Liver (tissue), 9 donors: ENCODE data around the gene NPEPPS. TPM values are rescaled to one million over a fixed set of nuclear protein-coding genes. Genes with fewer than 3 reads are reported as not detected.

ENCODE experiments used
- DNase-seq: peaks from one replicate; pipeline ENCODE4 v3.0.0-alpha.2; 2017; ENCODE audit warnings: low spot score
- H3K27ac ChIP-seq, 2 donors: one replicate each; pipeline ENCODE4 v1.7.0; 2013; ENCODE audit warnings: inconsistent platforms in 2 of 2, low read length in 2 of 2, control low read depth in 1 of 2, low read depth in 1 of 2, mild to moderate bottlenecking in 1 of 2
- H3K27me3 ChIP-seq, 4 donors: one replicate each; pipeline versions ENCODE4 v1.6.1 to v1.7.0; 2013; ENCODE audit warnings: low read length in 3 of 4, inconsistent platforms in 1 of 4, mild to moderate bottlenecking in 1 of 4, moderate library complexity in 1 of 4; ENCODE audit not compliant: control insufficient read depth in 4 of 4, insufficient read depth in 4 of 4
- H3K36me3 ChIP-seq, 4 donors: one replicate each; pipeline versions ENCODE4 v1.6.1 to v1.7.0; 2013; ENCODE audit warnings: low read length in 3 of 4, mild to moderate bottlenecking in 3 of 4, low read depth in 1 of 4, moderate library complexity in 1 of 4; ENCODE audit not compliant: control insufficient read depth in 4 of 4, insufficient read depth in 3 of 4
- H3K4me1 ChIP-seq, 4 donors: one replicate each; pipeline versions ENCODE4 v1.6.1 to v1.7.0; 2013; ENCODE audit warnings: low read length in 3 of 4, mild to moderate bottlenecking in 3 of 4, moderate library complexity in 1 of 4; ENCODE audit not compliant: control insufficient read depth in 4 of 4, insufficient read depth in 4 of 4
- H3K4me3 ChIP-seq, 3 donors: one replicate each; pipeline versions ENCODE4 v1.6.1 to v1.7.0; 2013; ENCODE audit warnings: low read length in 3 of 3, control low read depth in 1 of 3, low read depth in 1 of 3, mild to moderate bottlenecking in 1 of 3
- H3K9ac ChIP-seq, 2 donors: one replicate each; pipeline ENCODE4 v1.7.0; 2013; ENCODE audit warnings: low read length in 2 of 2, mild to moderate bottlenecking in 2 of 2, moderate library complexity in 2 of 2, control low read depth in 1 of 2, low read depth in 1 of 2
- H3K9me3 ChIP-seq, 4 donors: one replicate each; pipeline versions ENCODE4 v1.6.1 to v1.7.0; 2013; ENCODE audit warnings: low read length in 3 of 4; ENCODE audit not compliant: control insufficient read depth in 4 of 4
- FOXA1 ChIP-seq: IDR thresholded peaks from 2 replicates; pipeline ENCODE4 v1.6.1; 2016; ENCODE audit warnings: antibody characterized with exemption
- GABPA ChIP-seq, 2 donors: IDR thresholded peaks in 1 of 2; conservative IDR thresholded peaks in 1 of 2; 2 replicates each; pipeline ENCODE4 v1.6.1; 2016; ENCODE audit warnings: antibody characterized with exemption in 2 of 2, mild to moderate bottlenecking in 1 of 2, moderate library complexity in 1 of 2
- HNF4A ChIP-seq, 2 donors: conservative IDR thresholded peaks; 2 replicates each; pipeline ENCODE4 v1.6.1; 2016; ENCODE audit warnings: antibody characterized with exemption in 2 of 2, mild to moderate bottlenecking in 2 of 2
- JUND ChIP-seq, 2 donors: IDR thresholded peaks; 2 replicates each; pipeline ENCODE4 v1.6.1; 2016; ENCODE audit warnings: antibody characterized with exemption in 2 of 2
- NR2F2 ChIP-seq: IDR thresholded peaks from 2 replicates; pipeline ENCODE4 v1.6.1; 2016; ENCODE audit warnings: antibody characterized with exemption
- RAD21 ChIP-seq, 2 donors: IDR thresholded peaks; 2 replicates each; pipeline ENCODE4 v1.6.1; 2016; ENCODE audit warnings: antibody characterized with exemption in 2 of 2, mild to moderate bottlenecking in 2 of 2
- SP1 ChIP-seq: IDR thresholded peaks from 2 replicates; pipeline ENCODE4 v1.6.1; 2018; ENCODE audit warnings: antibody characterized with exemption, mild to moderate bottlenecking
- YY1 ChIP-seq: IDR thresholded peaks from 2 replicates; pipeline ENCODE4 v1.6.1; 2016; ENCODE audit warnings: antibody characterized with exemption, mild to moderate bottlenecking
- WGBS: extraction: QIAGEN DNeasy Blood & Tissue Kit; methylation state at CpG from one replicate; pipeline ENCODE4 v1.1.7; 2013; 5-methylcytosine and 5-hydroxymethylcytosine counted together
- polyA plus RNA-seq, 2 donors: library from polyadenylated mRNA; stranded (reverse) in 1 of 2; unstranded in 1 of 2; fragments of 200-250 nt in 1 of 2; fragments of >200 nt in 1 of 2; fragmentation: Nextera tagmentation in 1 of 2; extraction: Ambion mirVana in 1 of 2; gene quantifications; one replicate each; pipeline versions ENCODE4 v1.2.1 to v1.2.3, GENCODE V29; 2013 to 2015
- total RNA-seq, 2 donors: library from RNA; depleted of rRNA; stranded (reverse); fragments of >200 nt; gene quantifications; one replicate each; pipeline ENCODE4 v1.2.3, GENCODE V29; 2014
- TF ChIP-seq, protein P1 (sequence below): IDR thresholded peaks from 2 replicates; pipeline ENCODE4 v1.6.1; 2016; ENCODE audit warnings: antibody characterized with exemption
- TF ChIP-seq, protein P2 (sequence below): fragments of 150-350 bp; IDR thresholded peaks from 2 replicates; pipeline ENCODE4 v1.5.1; 2017; ENCODE audit warnings: improper control_type of control experiment, low read depth, low read length; ENCODE audit not compliant: missing input control
- donor health status: healthy.
- donor health status: healthy.
- donor health status: healthy.
- donor health status: healthy.
- donor health status: healthy.

The NPEPPS gene
- total and polyA plus RNA-seq, 4 donors, result 12.0 to 61.9 (median 46.4) TPM

DNA sequence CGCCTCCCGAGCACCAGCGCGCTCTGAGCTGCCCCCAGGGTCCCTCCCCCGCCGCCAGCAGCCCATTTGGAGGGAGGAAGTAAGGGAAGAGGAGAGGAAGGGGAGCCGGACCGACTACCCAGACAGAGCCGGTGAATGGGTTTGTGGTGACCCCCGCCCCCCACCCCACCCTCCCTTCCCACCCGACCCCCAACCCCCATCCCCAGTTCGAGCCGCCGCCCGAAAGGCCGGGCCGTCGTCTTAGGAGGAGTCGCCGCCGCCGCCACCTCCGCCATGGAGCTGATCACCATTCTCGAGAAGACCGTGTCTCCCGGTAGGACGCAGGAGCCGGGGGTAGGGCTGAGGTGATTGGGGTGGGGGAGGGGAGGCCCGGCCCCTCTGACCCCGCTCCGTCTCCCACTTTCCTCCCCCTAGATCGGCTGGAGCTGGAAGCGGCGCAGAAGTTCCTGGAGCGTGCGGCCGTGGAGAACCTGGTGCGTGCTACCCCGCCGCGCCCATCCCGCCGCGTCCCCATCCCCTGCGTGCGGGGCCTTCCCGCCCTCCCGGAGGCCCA lies 119.1 kb downstream of the NPEPPS start:
- no peaks in the 10 kb centered on the region for H3K27me3 ChIP-seq
- no peaks in the 10 kb centered on the region for H3K9me3 ChIP-seq
- TF ChIP-seq, protein P1, sequence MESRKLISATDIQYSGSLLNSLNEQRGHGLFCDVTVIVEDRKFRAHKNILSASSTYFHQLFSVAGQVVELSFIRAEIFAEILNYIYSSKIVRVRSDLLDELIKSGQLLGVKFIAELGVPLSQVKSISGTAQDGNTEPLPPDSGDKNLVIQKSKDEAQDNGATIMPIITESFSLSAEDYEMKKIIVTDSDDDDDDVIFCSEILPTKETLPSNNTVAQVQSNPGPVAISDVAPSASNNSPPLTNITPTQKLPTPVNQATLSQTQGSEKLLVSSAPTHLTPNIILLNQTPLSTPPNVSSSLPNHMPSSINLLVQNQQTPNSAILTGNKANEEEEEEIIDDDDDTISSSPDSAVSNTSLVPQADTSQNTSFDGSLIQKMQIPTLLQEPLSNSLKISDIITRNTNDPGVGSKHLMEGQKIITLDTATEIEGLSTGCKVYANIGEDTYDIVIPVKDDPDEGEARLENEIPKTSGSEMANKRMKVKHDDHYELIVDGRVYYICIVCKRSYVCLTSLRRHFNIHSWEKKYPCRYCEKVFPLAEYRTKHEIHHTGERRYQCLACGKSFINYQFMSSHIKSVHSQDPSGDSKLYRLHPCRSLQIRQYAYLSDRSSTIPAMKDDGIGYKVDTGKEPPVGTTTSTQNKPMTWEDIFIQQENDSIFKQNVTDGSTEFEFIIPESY, result no peak
- TF ChIP-seq RAD21 (IDR thresholded peaks at IDR 0.05) (peak in 1 of 2 donors; percentile 6), YY1 (no peak)
- H3K27ac ChIP-seq, result peak overlapping the region; percentile 76 to 89
- H3K4me3 ChIP-seq, result peak overlapping the region; percentile 75 to 86 (median 82)
- under 1% methylated on average over 48 of the region's 48 CpGs for WGBS
- no peak for DNase-seq
- peaks cover 2 to 15% (median 12%) of the 10 kb centered on the region in 4 donors for H3K36me3 ChIP-seq
- peaks cover 4 to 42% (median 38%) of the 10 kb centered on the region in 4 donors for H3K4me1 ChIP-seq
- no peak overlapping the region for H3K9ac ChIP-seq

DNA sequence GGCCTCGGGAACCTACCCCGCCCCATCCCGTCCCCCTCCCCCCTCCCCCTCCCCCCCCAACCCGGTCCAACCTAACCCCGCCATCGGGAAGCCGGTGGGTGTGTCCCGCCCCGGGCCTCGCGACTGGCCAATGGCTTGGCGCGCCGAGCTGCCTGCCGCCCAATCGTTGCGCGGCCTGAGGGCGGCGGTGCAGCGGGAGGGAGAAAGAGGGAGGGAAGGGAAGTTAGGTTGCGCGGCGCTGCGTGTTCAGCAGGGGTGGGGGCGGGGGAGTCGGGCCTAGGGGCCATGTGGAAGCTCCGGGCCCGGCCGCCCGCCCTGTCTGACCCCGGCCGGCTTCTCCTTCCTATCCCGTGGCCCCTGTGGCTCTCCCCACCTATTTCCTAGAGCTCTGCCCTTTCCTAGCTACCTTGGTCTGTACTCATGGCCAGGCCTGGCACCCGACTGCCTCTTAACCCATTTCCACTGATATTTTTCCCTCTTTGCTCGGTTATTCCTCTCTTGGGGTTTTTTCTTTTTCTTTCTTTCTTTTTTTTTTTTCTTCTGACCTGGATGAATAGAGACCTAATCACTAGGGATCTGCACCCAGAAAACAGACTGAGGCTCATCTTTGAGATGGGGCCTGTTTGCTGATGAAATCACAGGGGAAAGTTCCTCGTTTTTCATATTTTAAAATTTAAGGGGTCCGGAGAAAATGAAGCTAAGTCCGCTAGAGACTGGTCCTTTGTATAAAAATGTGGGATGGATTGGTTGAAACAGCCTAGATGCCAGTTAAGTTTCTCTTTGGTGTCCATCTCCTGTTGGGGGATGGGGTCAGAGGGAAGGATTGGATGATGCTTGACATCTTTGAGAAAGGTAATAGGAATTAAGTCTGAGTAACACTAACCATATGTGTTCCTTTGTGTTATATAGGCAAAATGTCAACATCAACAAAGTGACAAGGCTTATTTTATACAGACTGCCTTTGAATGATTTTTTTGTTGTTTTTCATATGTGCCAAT lies 119.9 kb downstream of the NPEPPS start:
- peak; percentile 93 for DNase-seq
- peak overlapping the region; percentile 80 to 89 for H3K27ac ChIP-seq
- H3K4me1 ChIP-seq, result peaks cover 4 to 50% (median 44%) of the 10 kb centered on the region in 4 donors
- 1% methylated on average over 39 of the region's 39 CpGs for WGBS
- TF ChIP-seq GABPA (IDR thresholded peaks at IDR 0.05 in 1 of 2, conservative IDR thresholded peaks at IDR 0.05 in 1 of 2) (peak in 1 of 2 donors; percentile 54), FOXA1 (no peak), SP1 (peak; percentile 65), HNF4A (conservative IDR thresholded peaks at IDR 0.05) (no peak)
- H3K9ac ChIP-seq, result peak overlapping the region; percentile 40 to 85
- peak overlapping the region; percentile 12 to 86 (median 82) for H3K4me3 ChIP-seq
- peaks cover 2 to 21% (median 12%) of the 10 kb centered on the region in 4 donors for H3K36me3 ChIP-seq
- no peaks in the 10 kb centered on the region for H3K27me3 ChIP-seq
- no peaks in the 10 kb centered on the region for H3K9me3 ChIP-seq

DNA sequence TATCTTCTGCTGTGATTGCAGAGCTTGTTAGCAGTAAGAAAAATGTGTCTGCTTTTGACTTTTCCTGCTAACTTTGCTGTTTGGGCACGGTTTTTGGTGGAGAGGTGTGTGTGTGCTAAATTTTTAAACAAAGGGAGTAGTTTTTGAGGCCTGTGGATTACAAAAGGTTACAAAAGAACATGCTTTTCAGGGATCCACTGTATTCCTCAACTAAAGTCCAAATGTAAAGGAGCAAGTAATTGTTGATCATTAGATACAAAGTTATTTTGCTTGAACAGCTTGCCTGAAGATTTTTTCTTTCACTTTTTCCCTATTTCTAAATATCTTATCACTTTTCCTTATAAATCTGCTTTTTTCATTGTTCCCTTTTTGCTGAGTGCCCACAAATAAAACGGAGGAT lies 120.8 kb downstream of the NPEPPS start:
- Histone ChIP-seq H3K36me3 (peaks cover 9 to 24% (median 17%) of the 10 kb centered on the region in 4 donors), H3K4me3 (no peak overlapping the region), H3K9me3 (no peaks in the 10 kb centered on the region), H3K9ac (no peak overlapping the region), H3K4me1 (peaks cover 6 to 51% (median 44%) of the 10 kb centered on the region in 4 donors), H3K27ac (no peak overlapping the region), H3K27me3 (no peaks in the 10 kb centered on the region)
- TF ChIP-seq NR2F2 (no peak), GABPA (IDR thresholded peaks at IDR 0.05 in 1 of 2, conservative IDR thresholded peaks at IDR 0.05 in 1 of 2) (no peak), JUND (IDR thresholded peaks at IDR 0.05) (no peak)
- TF ChIP-seq, protein P2, sequence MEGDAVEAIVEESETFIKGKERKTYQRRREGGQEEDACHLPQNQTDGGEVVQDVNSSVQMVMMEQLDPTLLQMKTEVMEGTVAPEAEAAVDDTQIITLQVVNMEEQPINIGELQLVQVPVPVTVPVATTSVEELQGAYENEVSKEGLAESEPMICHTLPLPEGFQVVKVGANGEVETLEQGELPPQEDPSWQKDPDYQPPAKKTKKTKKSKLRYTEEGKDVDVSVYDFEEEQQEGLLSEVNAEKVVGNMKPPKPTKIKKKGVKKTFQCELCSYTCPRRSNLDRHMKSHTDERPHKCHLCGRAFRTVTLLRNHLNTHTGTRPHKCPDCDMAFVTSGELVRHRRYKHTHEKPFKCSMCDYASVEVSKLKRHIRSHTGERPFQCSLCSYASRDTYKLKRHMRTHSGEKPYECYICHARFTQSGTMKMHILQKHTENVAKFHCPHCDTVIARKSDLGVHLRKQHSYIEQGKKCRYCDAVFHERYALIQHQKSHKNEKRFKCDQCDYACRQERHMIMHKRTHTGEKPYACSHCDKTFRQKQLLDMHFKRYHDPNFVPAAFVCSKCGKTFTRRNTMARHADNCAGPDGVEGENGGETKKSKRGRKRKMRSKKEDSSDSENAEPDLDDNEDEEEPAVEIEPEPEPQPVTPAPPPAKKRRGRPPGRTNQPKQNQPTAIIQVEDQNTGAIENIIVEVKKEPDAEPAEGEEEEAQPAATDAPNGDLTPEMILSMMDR, result no peak
- 48% methylated on average over 2 of the region's 2 CpGs for WGBS
- no peak for DNase-seq
